NCI-H1092 (cell line): ENCODE data around the gene MAP7.

Source experiments
- DNase-seq: peaks from one replicate; lab custom pipeline; 2025; lab: John Stamatoyannopoulos, UW

Gene MAP7

DNA sequence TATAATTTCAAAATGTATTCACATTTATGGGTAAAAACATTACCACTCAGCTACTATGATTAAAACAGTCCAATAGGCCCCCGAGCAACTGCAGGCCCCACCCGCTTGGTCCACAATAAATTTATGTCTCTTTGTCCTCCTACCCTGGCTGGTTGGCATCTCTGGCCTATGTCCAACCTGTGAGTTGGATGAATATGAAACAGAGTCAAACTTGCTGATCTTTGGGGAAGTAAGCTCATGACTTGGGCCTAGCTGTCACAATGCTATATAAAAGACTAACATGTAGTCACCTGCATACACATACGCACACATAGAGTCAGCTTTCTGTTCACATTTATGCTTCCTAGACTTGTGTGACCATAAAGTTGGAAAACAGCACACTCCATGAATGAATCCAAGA is 20.5 kb downstream of the MAP7 start:
- DNase-seq: no peak

DNA sequence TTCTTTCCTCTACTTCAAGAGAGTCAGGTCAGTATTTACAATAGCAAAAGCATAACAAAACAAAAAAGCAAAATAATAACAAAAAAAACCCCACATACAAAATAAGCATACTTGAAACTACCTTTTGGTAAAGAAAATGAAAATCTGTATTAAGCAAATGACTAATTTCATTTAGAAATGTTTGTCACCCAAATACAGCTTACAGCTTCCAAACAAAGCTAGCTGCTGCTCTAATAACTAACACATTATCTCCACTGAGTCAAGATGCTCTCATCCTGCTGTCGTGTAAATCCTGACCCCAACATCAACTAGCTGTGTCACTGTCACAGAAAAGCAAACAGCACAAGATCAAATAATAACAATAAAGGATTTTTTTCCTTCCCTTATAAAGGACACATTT is 21.7 kb downstream of the MAP7 start:
- no peak for DNase-seq

DNA sequence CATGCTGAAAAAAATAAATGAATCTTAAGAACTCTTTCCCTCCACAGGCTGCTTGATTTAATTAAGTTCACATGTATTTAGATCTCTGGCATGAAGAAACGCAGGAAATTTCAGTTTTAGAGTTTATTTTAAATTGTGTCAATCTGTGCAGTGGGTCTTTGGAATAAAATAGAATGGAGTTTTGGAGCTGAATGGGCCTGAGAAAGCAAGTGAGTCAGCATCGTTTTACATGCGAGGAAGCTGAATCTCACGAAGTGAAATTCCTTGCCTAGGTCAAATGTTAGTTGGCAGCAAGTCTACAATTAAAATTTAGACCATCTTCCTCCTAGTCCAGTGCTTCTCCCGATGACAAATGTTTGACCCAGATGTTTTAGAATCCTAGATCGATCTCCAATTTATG is 22.4 kb downstream of the MAP7 start:
- no peak for DNase-seq

DNA sequence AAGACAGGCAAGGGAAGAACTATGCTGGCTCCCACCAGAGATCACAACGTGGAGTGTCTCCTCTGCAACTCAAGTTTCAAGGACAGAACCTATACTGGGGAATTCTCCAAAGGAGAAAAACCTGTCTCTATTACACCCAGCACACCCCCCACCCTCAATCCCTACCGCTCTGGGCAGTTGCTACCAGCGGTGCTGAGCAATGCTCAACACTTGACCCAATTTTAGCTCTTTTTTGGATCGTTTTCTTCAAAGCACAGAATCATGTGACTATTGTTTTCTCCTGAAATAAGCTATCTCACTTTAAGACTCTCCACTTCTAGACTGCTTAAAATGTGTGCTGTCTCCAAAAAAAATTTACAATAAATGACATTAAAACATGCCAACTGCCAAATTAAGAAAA is 23.3 kb downstream of the MAP7 start:
- DNase-seq: no peak

DNA sequence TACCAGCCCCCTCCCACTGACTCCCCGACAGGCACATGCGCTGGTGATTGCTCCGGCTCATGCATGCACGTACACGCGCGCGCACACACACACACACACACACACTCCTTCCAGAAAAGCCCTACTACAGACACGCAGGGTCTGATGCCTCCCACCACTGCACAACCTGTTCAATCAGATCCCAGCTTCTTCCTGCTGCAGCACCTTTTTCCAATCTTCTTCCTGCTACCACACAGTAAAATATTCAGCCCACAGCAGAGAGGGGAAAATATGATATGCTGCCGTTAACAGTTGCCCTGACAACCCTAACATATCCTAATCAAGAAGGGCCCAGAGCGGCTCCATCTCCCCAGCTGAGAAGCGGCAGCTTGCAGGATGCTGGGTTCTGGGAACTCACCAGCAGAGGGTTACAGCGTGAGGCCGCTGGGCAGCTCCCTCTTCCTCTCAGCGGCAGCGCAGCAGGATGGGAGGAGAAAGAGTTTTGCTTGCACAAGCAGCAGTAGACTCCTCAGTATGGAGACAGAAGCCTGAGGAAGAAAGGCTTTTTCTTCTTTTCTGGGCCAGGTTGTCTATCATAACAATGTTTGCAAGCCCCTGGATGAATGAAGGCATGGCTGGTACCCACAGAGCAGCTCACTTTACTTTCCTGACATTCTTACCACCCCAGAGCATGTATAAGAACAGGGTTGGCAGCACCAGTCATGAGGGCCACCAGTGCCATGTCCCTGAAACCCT is 23.9 kb downstream of the MAP7 start:
- DNase-seq: peak; percentile 26

DNA sequence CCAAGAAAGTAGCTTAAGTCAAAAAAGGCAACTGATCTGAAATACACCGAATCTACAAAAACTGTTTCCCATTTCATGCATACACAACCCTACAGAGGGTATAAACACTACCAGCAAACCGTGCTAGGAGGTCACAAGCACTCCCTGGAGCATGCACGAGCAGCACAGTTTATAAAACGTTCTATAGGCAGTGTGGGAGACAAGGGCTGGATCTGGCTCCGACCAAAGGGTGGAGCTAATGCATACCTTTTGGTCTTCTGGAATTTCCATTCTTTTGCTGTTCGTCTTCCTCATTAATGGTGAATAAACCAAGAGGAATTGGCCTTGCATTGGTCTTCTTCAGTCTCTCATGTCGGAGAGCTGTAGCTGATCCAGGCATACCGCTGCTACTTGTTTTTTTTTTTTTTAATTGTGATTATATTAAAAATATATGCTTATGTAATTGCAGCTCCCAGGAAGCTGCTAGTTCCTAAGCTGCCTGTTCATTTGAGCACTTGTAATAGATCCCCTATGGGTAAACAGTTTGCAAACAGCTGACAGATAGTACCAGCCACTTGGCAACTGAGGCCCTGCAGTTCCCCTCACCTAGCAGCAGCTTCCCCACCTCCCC is 24.5 kb downstream of the MAP7 start:
- DNase-seq: no peak

DNA sequence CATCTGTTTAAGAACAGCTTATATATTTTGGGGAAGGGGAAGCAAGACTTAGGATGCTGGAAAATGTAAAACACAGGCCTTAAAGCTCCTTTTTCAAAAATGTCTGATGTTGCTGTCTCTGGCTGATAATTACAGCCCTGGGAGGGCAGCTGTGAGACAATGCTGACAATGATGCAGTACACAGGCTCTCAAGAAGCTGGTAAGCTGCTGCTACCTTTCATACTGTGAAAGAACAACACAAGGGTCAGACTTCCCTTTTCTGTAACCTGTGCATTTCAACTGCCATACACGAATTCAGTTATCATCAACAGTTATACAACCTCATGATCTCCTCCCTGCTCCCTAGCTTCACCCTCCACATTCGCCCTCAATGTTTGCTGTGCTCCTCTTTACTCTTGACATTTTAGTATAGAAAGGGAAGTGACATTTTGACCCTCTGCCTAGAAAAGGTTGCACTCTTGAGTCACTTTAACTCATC is 25.2 kb downstream of the MAP7 start:
- DNase-seq: no peak

DNA sequence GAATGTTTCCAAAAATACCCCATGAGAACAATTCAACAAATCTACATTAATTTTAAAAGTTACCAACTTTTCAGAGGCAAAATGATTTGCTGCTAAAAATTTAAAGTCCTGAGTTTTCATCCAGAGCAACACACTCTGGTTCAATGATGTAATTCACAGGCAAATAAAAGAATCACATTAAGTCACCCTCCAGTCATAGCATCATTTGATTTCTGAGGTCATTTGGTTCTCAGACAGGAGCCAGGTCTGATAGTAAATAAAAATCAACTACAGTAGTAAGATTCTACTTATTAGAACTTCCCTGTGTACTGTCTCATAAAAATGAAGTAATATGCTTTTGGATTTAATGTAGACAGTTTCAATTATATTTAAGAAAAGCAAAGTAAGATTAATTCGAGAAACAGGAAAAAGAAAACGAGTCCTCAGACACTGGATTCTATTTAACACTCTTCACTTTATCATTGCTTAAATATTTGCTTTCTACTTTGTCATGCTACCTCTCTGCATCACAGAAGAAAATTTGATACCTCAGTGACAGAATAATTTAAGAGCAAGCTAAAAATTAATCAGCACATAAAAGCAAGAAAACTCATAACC is 25.8 kb downstream of the MAP7 start:
- DNase-seq: no peak

DNA sequence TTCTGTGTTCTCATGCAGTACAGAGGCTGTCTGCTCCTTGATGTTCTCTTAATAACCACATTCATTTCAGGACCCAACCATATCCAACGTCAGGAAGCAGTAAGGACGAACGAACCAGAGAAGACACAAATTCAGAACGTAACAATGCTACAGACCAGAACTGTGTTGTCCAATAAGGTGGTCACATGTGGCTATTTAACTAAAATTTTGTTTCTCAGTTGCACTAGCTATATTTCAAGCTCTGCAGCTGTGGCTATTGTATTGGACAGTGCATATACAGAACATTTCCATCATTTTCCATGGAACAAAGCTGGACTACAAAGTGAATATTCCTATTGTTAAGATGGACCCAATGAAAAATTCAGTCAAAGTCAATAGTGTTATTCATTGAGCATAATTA is 27.0 kb downstream of the MAP7 start:
- no peak for DNase-seq

DNA sequence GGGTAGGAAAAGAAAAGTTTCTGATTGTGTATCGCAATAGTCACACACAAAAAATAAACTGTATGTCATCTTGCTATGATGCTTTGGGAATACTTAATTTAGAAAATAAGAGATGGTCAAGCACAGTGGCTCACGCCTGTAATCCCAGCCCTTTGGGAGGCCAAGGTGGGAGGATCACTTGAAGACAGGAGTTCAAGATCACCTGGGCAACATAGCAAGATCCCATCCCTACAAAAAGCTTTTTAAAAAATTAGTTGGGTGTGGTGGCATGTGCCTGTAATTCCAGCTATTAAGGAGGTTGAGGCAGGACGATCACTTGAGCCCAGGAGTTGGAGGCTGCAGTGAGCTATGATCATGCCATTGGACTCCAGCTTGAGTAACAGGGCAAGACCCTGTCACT is 27.6 kb downstream of the MAP7 start:
- DNase-seq: no peak

DNA sequence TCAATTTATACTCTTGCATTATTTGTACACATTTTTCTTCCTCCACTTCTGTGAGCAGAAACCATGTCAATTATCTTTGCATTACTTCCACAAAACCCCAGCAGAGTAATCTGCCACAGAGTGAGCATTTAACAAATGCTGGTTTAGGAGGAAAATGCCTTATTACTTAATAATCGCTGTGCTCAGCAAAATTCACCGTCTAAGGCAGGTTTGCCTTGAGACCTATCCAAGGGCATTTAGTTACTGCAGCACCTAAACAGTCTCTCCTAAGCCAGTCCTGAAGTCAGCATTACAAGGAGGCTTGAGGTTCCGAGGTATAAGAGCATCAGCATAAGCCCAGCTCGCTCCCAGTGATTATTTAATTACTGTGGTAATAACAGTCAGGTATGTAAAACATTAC is 28.3 kb downstream of the MAP7 start:
- DNase-seq: no peak

DNA sequence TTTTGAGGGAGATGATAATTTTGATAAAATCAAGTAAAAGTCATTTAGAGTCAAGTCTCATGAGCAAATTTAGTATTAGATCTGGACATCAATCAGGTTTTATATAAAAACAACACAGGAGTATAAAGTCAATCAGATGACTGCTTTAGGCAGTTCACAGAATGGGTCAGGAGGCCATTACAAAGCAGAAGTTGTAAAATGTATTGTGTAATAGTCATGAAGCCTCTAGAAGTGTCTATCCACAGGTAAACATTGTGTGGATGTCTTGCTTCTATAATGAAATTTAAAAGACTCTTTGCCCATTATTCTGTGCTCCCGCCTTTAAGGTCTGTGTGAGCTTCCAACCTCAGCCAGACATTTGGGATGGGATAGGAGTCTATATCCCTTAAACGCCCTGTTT is 28.8 kb downstream of the MAP7 start:
- no peak for DNase-seq

DNA sequence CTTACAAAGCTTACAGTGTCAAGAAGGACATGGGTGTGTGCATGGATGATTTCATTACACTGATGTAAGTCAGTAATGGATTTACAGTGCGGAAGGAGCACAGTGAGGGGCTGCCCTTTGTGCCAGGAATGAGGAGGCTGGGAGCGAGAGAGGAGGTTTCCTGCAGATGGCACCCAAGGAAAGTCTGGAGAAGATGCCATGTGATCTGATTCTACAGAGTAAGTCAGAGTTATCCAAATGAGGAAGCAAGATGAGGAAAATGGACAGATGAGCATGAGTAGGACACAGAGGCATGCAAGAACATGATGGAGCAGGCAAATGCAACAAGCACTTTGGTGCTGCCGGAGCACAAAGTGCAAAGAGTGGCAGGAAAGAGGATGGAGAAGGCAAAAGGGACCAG is 29.7 kb downstream of the MAP7 start:
- DNase-seq: no peak

DNA sequence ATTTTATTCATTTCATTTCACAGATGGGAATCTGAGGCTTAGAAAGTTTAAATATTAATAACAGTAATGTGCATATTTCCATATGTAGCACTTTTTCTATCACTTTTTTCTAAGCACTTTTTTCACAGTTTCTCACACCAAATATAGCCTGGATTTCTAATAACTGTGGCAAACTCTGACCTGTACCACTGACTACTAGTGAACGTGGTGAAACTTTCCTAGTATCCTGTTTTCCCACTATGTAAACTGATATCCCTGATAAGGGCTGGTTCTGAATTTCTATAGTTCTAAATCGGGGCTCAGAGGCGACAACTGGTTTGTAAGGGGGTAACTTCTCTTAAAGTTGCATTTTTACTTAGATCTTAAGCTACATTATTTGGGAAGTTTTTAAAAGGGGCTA is 32.6 kb downstream of the MAP7 start:
- DNase-seq: no peak

DNA sequence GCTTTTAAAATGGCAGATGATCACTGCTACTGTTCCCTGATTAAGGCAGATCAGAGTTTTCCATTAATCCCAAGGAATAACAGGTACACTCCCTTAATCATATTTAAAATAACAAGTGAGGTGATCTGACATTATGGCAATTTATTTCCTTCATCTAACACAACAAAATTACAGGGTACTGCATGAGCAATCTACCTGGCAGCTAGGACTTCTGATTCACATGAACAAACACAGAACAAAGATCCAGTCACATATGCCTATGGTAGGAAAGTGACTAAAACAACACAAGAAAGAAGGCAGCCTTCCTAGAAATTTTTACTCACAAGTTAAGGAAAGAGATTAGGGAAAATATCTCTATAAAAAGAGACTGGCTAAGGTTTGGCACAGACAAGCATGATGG is 33.2 kb downstream of the MAP7 start:
- no peak for DNase-seq

DNA sequence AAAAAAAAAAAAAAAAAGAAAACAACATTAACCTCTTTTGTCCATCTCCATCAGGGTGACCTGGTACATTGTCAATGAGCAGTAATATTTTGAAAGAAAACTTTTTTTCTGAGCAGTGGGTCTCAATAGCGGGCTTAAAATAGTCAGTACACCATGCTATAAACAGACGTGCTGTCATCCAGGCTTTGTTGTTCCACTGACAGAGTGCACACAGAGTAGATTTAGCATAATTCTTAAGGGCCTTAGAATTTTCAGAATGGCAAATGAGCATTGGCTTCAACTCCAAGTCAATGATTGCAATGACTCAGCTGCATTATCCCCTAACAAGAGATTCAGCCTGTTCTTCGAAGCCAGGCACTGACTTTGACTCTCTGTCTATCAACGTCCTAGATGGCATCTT is 35.6 kb downstream of the MAP7 start:
- no peak for DNase-seq

DNA sequence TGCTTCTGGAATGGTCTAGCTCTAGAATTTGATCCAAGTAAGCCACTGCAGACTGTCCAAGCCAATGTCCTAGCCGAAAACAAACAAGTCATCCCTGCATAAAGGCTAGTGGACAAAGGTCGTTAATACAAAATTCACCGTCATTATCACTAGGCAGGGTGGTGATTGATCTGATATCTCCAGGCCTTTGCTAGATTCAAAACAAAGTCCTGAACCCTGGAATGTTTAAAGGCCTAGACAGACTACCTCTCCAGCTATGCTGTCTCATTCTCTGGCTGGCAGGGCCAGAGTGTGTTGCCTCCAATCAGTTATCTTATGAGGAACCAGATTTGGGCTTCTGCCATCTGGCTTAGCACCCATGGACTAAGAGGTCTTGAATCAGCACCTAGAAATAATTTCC is 38.3 kb downstream of the MAP7 start:
- no peak for DNase-seq

DNA sequence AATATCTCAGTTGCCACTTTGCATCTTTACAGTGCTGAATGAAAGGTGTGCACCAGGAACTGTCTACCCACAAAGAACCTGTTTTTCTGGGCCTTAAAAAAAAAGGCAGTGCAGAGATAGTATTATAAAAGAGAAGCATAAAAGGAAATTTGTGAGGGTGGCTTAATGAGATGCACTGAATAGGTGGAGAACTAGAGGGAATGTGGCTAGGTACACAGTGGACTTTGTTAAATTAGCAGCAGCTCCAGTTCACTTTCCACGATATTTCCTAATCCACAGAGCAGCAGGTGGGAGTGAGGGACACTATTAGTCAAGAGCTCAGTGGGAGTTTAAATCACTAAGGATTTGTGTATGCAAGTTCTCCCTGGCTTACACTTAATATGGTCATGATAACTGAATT is 38.8 kb downstream of the MAP7 start:
- DNase-seq: no peak

DNA sequence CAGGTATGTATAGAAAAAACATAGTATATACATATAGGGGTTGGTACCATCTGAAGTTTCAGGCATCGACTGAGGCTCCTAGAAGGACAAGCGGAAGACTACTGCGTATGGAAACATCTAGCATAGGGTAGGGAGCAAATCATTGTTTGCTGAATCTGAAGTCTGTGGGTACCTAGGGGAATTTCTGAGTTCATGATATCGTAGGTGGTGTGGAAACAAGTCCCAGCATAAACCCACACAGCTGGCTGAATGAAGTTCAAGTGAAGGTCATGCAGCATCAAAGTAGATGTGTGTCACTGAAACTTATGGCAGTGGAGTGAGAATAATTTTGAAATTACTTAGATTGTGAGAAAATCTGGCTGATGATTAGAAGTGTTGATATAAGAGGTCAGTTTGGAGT is 39.4 kb downstream of the MAP7 start:
- DNase-seq: no peak

DNA sequence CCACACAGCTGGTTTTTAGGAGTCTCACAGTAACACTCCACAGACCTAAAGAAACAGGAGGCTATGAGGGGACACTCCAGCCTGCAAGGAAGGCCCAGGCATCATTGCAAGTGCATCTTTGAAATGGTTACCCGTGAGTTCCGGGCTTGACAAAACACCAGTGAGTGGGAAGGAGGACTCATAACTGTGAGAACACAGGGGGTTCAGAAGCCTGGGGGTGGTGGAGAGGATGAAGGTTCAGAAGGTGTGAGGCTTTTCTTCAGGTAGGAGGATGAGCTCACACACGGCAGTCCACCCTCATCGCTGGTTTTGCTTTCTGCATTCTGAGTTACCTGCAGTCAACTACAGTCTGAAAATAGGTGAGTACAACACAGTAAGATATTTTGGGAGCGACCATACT is 39.9 kb downstream of the MAP7 start:
- DNase-seq: no peak

DNA sequence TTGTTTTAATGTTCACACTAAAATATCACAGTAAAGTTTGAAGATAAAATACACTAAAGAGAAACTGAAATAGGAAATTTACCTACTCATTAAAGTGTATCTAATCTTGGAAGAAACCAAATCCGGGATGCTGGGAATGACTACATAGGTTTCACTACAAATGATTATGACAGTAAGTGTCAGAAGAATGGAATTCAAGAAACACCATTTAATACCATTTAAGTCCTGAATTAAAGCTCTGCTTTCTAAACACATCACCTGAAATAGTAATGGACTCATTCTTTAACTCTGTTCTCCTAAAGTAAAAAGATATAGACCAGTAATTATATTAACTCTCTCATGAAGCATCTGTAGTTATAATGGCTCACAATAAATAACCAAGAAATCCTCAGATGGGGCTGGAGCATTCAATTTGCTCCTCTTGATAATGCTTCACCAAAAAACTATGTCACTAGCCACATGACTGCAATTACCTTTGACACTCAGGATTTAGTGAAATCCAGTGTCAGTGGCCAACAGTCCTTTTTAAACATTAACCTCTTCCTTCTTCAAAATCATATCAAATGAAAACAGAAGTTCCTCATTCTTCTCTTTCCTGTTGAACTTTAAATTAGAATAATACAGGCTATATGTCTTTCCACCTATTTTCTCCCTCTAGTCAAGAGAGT is 41.4 kb downstream of the MAP7 start:
- no peak for DNase-seq

DNA sequence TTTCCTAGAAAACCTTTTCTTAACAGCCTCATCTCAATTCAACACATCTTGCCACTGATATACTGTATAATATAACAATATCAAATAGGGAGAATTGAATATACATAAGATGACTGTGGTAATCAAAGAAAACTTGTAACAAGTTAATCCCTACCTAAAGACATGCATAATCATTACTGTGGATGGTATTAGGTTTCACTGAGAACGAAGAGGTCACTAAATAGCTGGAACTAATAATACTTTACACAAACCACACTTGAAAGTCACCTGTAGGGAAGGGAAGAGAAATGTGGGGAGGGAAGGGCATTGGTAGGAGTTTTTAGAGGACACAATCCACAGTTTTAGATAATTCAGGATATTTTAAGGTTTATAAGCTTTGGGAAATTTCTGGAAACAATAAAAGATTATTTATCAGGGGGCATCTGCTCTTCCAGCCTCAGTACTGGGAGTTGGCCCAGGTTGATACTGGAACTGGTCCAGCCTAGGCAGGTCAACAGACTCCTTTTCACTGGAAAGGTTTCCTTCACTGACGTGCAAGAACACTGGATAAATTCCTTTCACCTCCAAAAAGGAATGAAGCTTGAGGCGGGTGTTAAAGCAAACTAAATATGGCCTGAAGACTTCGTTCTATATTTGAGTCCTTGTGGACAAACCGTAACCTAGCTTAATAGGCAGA is 44.0 kb downstream of the MAP7 start:
- DNase-seq: no peak
